ENCODE measurements around the gene PLXNB1.

GRCh38 chr3:48420561-48420960 is 9.3 kb downstream of the PLXNB1 start:
- TF ChIP-seq CTCF (IDR thresholded peaks at IDR 0.05; ENCODE audit: low read depth, low read length) = no peak
- TF ChIP-seq MAX (IDR thresholded peaks at IDR 0.05; ENCODE audit: low read depth, low read length) = no peak
- no peak for TF ChIP-seq MYC (IDR thresholded peaks at IDR 0.05; ENCODE audit: low read depth, low read length)
- no peak for TF ChIP-seq POLR2A (IDR thresholded peaks at IDR 0.05; ENCODE audit: extremely low read depth, insufficient read length)
